Measurements from ENCODE around the gene SIT1.

SIT1 gene

DNA sequence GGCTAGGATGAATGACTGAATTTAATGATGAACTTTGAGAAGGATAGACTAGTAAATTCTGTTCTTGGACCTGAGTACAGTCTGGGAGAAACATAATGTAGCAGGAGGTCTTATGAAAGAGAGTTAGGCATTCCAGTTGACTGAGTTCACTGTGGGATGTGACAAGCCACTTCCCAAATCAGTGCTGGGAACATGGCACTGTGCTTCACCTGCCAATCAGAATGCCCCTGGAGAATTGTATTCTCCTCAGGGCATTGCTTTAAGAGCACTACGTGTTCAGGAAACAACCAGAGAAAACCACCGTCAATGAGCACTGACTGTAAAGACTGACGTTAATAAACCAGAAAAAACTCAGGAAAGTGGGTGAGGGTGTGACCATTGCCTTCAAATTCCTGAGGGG is 8.6 kb upstream of the SIT1 start:
- ChIA-PET CTCF (interaction anchor here (0.6 to 14.5 kb wide), 12 partner anchors 8 to 1563 kb away, joined by 3 to 157 read pairs (median 6); partner anchors contain the start of genes TLN1 and TPM2), POLR2A (interaction anchor here (0.6 to 4.3 kb wide), 14 partner anchors 12 to 587 kb away, joined by 3 to 41 read pairs (median 6); partner anchors contain the start of genes CA9, CREB3, FANCG and TLN1)
- no peak for TF ChIP-seq HOXD13 (CRISPR knock-in tag; IDR thresholded peaks at IDR 0.05; ENCODE audit: borderline replicate concordance)
- no peak for TF ChIP-seq ZNF302 (tag by site-specific recombination; IDR thresholded peaks at IDR 0.05; ENCODE audit: low read depth)
- TF ChIP-seq GLI2 (tag by site-specific recombination; IDR thresholded peaks at IDR 0.05; ENCODE audit: borderline replicate concordance, low read depth): no peak
- TF ChIP-seq ZNF747 (tag by site-specific recombination; IDR thresholded peaks at IDR 0.05): no peak
- TF ChIP-seq, protein P1, sequence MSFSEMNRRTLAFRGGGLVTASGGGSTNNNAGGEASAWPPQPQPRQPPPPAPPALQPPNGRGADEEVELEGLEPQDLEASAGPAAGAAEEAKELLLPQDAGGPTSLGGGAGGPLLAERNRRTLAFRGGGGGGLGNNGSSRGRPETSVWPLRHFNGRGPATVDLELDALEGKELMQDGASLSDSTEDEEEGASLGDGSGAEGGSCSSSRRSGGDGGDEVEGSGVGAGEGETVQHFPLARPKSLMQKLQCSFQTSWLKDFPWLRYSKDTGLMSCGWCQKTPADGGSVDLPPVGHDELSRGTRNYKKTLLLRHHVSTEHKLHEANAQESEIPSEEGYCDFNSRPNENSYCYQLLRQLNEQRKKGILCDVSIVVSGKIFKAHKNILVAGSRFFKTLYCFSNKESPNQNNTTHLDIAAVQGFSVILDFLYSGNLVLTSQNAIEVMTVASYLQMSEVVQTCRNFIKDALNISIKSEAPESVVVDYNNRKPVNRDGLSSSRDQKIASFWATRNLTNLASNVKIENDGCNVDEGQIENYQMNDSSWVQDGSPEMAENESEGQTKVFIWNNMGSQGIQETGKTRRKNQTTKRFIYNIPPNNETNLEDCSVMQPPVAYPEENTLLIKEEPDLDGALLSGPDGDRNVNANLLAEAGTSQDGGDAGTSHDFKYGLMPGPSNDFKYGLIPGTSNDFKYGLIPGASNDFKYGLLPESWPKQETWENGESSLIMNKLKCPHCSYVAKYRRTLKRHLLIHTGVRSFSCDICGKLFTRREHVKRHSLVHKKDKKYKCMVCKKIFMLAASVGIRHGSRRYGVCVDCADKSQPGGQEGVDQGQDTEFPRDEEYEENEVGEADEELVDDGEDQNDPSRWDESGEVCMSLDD (tag by site-specific recombination; IDR thresholded peaks at IDR 0.05): no peak
- no peak for TF ChIP-seq ZEB2 (tag by site-specific recombination; IDR thresholded peaks at IDR 0.05)
- TF ChIP-seq GFI1B (tag by site-specific recombination; IDR thresholded peaks at IDR 0.05): 0 out of 2 replicates have a peak, but pooled peaks have one; percentile 44
- TF ChIP-seq, protein P2, sequence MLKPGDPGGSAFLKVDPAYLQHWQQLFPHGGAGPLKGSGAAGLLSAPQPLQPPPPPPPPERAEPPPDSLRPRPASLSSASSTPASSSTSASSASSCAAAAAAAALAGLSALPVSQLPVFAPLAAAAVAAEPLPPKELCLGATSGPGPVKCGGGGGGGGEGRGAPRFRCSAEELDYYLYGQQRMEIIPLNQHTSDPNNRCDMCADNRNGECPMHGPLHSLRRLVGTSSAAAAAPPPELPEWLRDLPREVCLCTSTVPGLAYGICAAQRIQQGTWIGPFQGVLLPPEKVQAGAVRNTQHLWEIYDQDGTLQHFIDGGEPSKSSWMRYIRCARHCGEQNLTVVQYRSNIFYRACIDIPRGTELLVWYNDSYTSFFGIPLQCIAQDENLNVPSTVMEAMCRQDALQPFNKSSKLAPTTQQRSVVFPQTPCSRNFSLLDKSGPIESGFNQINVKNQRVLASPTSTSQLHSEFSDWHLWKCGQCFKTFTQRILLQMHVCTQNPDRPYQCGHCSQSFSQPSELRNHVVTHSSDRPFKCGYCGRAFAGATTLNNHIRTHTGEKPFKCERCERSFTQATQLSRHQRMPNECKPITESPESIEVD (tag by site-specific recombination; IDR thresholded peaks at IDR 0.05): peak; percentile 53
- TF ChIP-seq, protein P3, sequence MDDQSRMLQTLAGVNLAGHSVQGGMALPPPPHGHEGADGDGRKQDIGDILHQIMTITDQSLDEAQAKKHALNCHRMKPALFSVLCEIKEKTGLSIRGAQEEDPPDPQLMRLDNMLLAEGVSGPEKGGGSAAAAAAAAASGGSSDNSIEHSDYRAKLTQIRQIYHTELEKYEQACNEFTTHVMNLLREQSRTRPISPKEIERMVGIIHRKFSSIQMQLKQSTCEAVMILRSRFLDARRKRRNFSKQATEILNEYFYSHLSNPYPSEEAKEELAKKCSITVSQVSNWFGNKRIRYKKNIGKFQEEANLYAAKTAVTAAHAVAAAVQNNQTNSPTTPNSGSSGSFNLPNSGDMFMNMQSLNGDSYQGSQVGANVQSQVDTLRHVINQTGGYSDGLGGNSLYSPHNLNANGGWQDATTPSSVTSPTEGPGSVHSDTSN (CRISPR knock-in tag; IDR thresholded peaks at IDR 0.05): no peak
- TF ChIP-seq KLF16 (tag by site-specific recombination; IDR thresholded peaks at IDR 0.05): no peak
- TF ChIP-seq, protein P4, sequence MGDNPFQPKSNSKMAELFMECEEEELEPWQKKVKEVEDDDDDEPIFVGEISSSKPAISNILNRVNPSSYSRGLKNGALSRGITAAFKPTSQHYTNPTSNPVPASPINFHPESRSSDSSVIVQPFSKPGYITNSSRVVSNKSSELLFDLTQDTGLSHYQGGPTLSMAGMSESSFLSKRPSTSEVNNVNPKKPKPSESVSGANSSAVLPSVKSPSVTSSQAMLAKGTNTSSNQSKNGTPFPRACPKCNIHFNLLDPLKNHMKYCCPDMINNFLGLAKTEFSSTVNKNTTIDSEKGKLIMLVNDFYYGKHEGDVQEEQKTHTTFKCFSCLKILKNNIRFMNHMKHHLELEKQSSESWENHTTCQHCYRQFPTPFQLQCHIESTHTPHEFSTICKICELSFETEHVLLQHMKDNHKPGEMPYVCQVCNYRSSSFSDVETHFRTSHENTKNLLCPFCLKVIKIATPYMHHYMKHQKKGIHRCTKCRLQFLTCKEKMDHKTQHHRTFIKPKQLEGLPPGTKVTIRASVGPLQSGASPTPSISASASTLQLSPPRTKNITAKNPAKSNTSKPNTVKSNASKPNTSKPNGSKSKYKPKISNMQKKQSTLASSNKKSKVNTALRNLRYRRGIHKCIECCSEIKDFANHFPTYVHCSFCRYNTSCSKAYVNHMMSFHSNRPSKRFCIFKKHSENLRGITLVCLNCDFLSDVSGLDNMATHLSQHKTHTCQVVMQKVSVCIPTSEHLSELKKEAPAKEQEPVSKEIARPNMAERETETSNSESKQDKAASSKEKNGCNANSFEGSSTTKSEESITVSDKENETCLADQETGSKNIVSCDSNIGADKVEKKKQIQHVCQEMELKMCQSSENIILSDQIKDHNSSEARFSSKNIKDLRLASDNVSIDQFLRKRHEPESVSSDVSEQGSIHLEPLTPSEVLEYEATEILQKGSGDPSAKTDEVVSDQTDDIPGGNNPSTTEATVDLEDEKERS (tag by site-specific recombination; IDR thresholded peaks at IDR 0.05): no peak
- TF ChIP-seq, protein P5, sequence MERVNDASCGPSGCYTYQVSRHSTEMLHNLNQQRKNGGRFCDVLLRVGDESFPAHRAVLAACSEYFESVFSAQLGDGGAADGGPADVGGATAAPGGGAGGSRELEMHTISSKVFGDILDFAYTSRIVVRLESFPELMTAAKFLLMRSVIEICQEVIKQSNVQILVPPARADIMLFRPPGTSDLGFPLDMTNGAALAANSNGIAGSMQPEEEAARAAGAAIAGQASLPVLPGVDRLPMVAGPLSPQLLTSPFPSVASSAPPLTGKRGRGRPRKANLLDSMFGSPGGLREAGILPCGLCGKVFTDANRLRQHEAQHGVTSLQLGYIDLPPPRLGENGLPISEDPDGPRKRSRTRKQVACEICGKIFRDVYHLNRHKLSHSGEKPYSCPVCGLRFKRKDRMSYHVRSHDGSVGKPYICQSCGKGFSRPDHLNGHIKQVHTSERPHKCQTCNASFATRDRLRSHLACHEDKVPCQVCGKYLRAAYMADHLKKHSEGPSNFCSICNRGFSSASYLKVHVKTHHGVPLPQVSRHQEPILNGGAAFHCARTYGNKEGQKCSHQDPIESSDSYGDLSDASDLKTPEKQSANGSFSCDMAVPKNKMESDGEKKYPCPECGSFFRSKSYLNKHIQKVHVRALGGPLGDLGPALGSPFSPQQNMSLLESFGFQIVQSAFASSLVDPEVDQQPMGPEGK (tag by site-specific recombination; IDR thresholded peaks at IDR 0.05): no peak
- no peak for TF ChIP-seq ZNF24 (tag by site-specific recombination; IDR thresholded peaks at IDR 0.05)
- TF ChIP-seq ZNF548 (tag by site-specific recombination; IDR thresholded peaks at IDR 0.05): no peak
- Histone ChIP-seq H3K4me3 (ENCODE audit: low read depth, low read length) (no peak overlapping the region), H3K36me3 (ENCODE audit: control insufficient read depth in 2 of 2, insufficient read depth in 1 of 2, low read length in 2 of 2) (peaks cover 5 to 40% of the 10 kb centered on the region in 2 experiments), H3K9me3 (ENCODE audit: control insufficient read depth, insufficient read depth, low read depth, low read length) (no peaks in the 10 kb centered on the region), H3K4me1 (ENCODE audit: control insufficient read depth, insufficient read depth, low read length) (peaks cover 8% of the 10 kb centered on the region; the same call in 1 of the 2 replicates), H3K27ac (ENCODE audit: extremely low read depth, low read depth, low read length) (peak overlapping the region; percentile 93; the same call in 1 of the 2 replicates)
